Right lobe of liver (tissue), 6 donors: Measurements from ENCODE around the gene OR8H2. TPM values are rescaled to one million over a fixed set of nuclear protein-coding genes. Genes with fewer than 3 reads are reported as not detected.

Experiments
- ATAC-seq, 4 donors: fragments of 200-7000 bp; cut with Tn5 transposase; one replicate each; pipeline ENCODE4 v1.9.1; 2020; ENCODE audit warnings: mild to moderate bottlenecking in 4 of 4, moderate library complexity in 4 of 4
- DNase-seq, 3 donors: peaks; one replicate each; pipeline ENCODE4 v3.0.0-alpha.2; 2020
- H3K27ac ChIP-seq, 3 donors: fragments of 200-600 bp; one replicate each; pipeline ENCODE4 v1.8.0; 2022
- H3K27me3 ChIP-seq, 2 donors: fragments of 200-600 bp; one replicate each; pipeline ENCODE4 v1.8.0; 2022
- H3K36me3 ChIP-seq, 4 donors: fragments of 200-600 bp; sonication (generic) in 1 of 4; one replicate each; pipeline versions ENCODE4 v1.5.1 to v1.8.0; 2017 to 2022; ENCODE audit warnings: control low read depth in 1 of 4
- H3K4me1 ChIP-seq, 4 donors: fragments of 200-600 bp; sonication (generic) in 1 of 4; one replicate each; pipeline versions ENCODE4 v1.5.1 to v1.8.0; 2017 to 2022; ENCODE audit warnings: control low read depth in 1 of 4
- H3K4me3 ChIP-seq, 3 donors: fragments of 200-600 bp; one replicate each; pipeline ENCODE4 v1.8.0; 2022
- H3K9me3 ChIP-seq, 4 donors: fragments of 200-600 bp; sonication (generic) in 1 of 4; one replicate each; pipeline versions ENCODE4 v1.5.1 to v1.8.0; 2017 to 2022; ENCODE audit warnings: control low read depth in 1 of 4
- CTCF ChIP-seq, 4 donors: fragments of 200-600 bp in 3 of 4; fragments of 450-650 bp in 1 of 4; IDR thresholded peaks; one replicate each; pipeline versions ENCODE4 v1.5.1 to v1.8.0; 2016 to 2022; ENCODE audit warnings: antibody characterized with exemption in 4 of 4, mild to moderate bottlenecking in 2 of 4
- POLR2A ChIP-seq: fragments of 450-650 bp; IDR thresholded peaks from one replicate; pipeline ENCODE4 v1.6.1; 2017; ENCODE audit warnings: antibody characterized with exemption, mild to moderate bottlenecking
- WGBS: methylation state at CpG from one replicate; pipeline ENCODE4 v1.1.6; 2018; ENCODE audit warnings: low coverage, low lambda C conversion rate; ENCODE audit not compliant: insufficient coverage; ENCODE audit errors: missing lambda C conversion rate; 5-methylcytosine and 5-hydroxymethylcytosine counted together
- intact Hi-C, 2 donors: fragments of 100-400 bp; cut with DNase I; formaldehyde crosslinking; loops; one replicate each; pipeline versions ENCODE4 v1.11.2 to v1.14.1; 2022
- small RNA-seq, 2 experiments: library from RNA; depleted of rRNA; stranded (forward); fragments of <200 nt; gene quantifications; one replicate each; pipeline ENCODE3, GENCODE V24; 2016
- total RNA-seq, 6 experiments: library from RNA; depleted of rRNA in 2 of 6; stranded (reverse); fragments of >200 nt in 2 of 6; fragmentation: NEBNext Ultra II Directional in 3 of 6; extraction: Animal tissue kit (Norgen Biotek cat#: 25700) in 3 of 6; gene quantifications; one replicate each; pipeline versions ENCODE4 v1.1.0 to v1.2.4, GENCODE V29; 2016 to 2023
- donor health status: DM: no; HTN: yes; CAD: no.
- donor health status: DM: no; HTN: no; CAD: no.
- donor health status: DM: no; HTN: no; CAD: no.
- donor health status: DM: no; HTN: yes; CAD: no.
- donor health status: DM: no; HTN: yes; CAD: no.

Gene OR8H2
- total RNA-seq, 6 experiments from 2014 or later = not detected

DNA sequence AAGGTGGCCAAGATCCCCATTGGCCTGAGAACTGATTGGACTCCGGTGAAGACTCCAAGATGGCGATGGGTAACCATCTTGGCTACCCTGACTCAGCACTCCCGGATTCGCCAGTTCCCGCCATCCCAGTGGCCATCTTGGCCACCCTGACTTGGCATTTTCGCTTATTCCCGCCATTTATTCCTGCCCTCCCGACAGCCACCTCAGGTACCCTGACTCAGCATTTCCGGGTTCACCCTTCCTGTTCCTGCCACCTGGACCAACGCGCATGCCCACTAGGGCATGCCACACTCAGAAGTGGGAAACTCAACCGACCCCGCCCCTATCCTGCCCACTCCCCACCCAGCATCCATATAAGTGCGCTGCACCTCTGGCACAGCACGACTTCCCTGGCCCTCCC, 48.8 kb downstream of the OR8H2 start:
- Histone ChIP-seq H3K27me3 (no peaks in the 10 kb centered on the region), H3K36me3 (no peaks in the 10 kb centered on the region), H3K4me3 (no peak overlapping the region), H3K4me1 (no peaks in the 10 kb centered on the region), H3K9me3 (no peaks in the 10 kb centered on the region), H3K27ac (no peak overlapping the region)
- TF ChIP-seq CTCF (IDR thresholded peaks at IDR 0.05) (no peak), POLR2A (no peak)
- no peak for ATAC-seq
- 48% methylated on average over 4 of the region's 15 CpGs for WGBS
- intact Hi-C loops = no loop called here
- DNase-seq = no peak

Small RNA genes lying within 50 kb of the gene (small RNA-seq; reads per million reads assigned to genes)
- gene OR8I4P = 0 reads per million in 2 experiments

Other genes starting within 250 kb of the OR8H2 start
- gene TRIM51, start 220.4 kb upstream of the OR8H2 start, total RNA-seq = not detected
- not detected for gene OR5W2, start 189.1 kb upstream of the OR8H2 start, total RNA-seq
- not detected for gene OR5I1, start 167.3 kb upstream of the OR8H2 start, total RNA-seq
- not detected for gene OR10AG1, start 133.7 kb upstream of the OR8H2 start, total RNA-seq
- gene OR5F1, start 109.1 kb upstream of the OR8H2 start, total RNA-seq = not detected
- not detected for gene OR5AS1, start 76.0 kb upstream of the OR8H2 start, total RNA-seq
- not detected for gene OR8I2, start 10.4 kb upstream of the OR8H2 start, total RNA-seq
- gene OR8H3, start 18.7 kb downstream of the OR8H2 start, total RNA-seq = not detected
- not detected for gene OR8J3, start 36.5 kb downstream of the OR8H2 start, total RNA-seq
- gene OR8K5, start 56.6 kb downstream of the OR8H2 start, total RNA-seq = not detected
- gene OR5J2, start 72.9 kb downstream of the OR8H2 start, total RNA-seq = not detected
- not detected for gene OR5T2, start 130.6 kb downstream of the OR8H2 start, total RNA-seq
- not detected for gene OR5T3, start 148.6 kb downstream of the OR8H2 start, total RNA-seq
- gene OR5T1, start 170.5 kb downstream of the OR8H2 start, total RNA-seq = not detected
- not detected for gene OR8H1, start 188.6 kb downstream of the OR8H2 start, total RNA-seq
- gene OR8K3, start 211.5 kb downstream of the OR8H2 start, total RNA-seq = not detected
- not detected for gene OR8K1, start 242.4 kb downstream of the OR8H2 start, total RNA-seq